Activated CD4-positive, alpha-beta T cell treated with anti-CD3 and anti-CD28 coated beads for 36 hours (primary cell): Measurements from ENCODE around the gene PRSS36. TPM values are rescaled to one million over a fixed set of nuclear protein-coding genes. Genes with fewer than 3 reads are reported as not detected.
"Not testable (repeated sequence)": the region's sequence is repeated elsewhere in the genome, so short reads cannot be mapped to it uniquely, and the experiment has no call there.

ENCODE experiments used
- ATAC-seq: fragments of 200-7000 bp; cut with Tn5 transposase; one replicate; pipeline ENCODE4 v1.10.0; 2021; ENCODE audit warnings: mild to moderate bottlenecking, moderate library complexity
- CTCF ChIA-PET: fragments of 350-600 bp; sonication (Branson Sonifier 250); formaldehyde crosslinking; loops from one replicate; lab custom pipeline; 2021; ENCODE audit warnings: antibody characterized with exemption; lab: Charles Lee
- POLR2A ChIA-PET: fragments of 350-600 bp; sonication (Branson Sonifier 250); formaldehyde crosslinking; loops from one replicate; lab custom pipeline; 2021; ENCODE audit warnings: antibody characterized with exemption, inconsistent platforms; lab: Charles Lee
- DNase-seq: peaks from one replicate; pipeline ENCODE4 v3.0.0-alpha.2; 2020
- H3K27ac Mint-ChIP-seq: one replicate; pipeline ENCODE4 v1.8.0; 2021; ENCODE audit warnings: mixed read lengths
- H3K27me3 Mint-ChIP-seq: one replicate; pipeline ENCODE4 v1.8.0; 2021; ENCODE audit warnings: mixed read lengths
- H3K36me3 Mint-ChIP-seq: one replicate; pipeline ENCODE4 v1.8.0; 2021; ENCODE audit warnings: low read depth, mixed read lengths
- H3K4me1 Mint-ChIP-seq: one replicate; pipeline ENCODE4 v1.8.0; 2021; ENCODE audit warnings: mixed read lengths
- H3K4me3 Mint-ChIP-seq: one replicate; pipeline ENCODE4 v1.8.0; 2021; ENCODE audit warnings: mild to moderate bottlenecking, moderate library complexity, mixed read lengths
- H3K9me3 Mint-ChIP-seq: one replicate; pipeline ENCODE4 v1.8.0; 2021; ENCODE audit warnings: low read depth, mixed read lengths
- intact Hi-C, 2 experiments: fragments of 100-400 bp; cut with DNase I in 1 of 2; cut with micrococcal nuclease in 1 of 2; formaldehyde crosslinking; loops; one replicate each; pipeline versions ENCODE4 v1.14.2 to v1.15.1; 2022 to 2024; cut with DNase I, micrococcal nuclease
- total RNA-seq, 2 experiments: library from RNA; stranded (reverse); gene quantifications; one replicate each; pipeline ENCODE4 v1.2.3, GENCODE V29; 2021

The PRSS36 gene
- total RNA-seq, 2 experiments from 2014 or later: 0.26 to 0.43 TPM

DNA sequence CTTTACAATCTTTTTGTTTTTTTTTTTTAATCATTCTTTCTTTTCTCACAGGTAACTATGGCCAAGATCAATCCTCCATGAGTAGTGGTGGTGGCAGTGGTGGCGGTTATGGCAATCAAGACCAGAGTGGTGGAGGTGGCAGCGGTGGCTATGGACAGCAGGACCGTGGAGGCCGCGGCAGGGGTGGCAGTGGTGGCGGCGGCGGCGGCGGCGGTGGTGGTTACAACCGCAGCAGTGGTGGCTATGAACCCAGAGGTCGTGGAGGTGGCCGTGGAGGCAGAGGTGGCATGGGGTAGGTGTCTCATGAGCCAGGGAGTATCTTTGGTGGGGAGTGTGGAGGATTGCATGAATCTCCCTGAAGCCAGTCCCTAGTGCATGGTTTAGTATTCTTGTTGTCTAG is 35.0 kb upstream of the PRSS36 start:
- H3K4me3 Mint-ChIP-seq: peak overlapping the region; percentile 41
- ChIA-PET CTCF (no interaction called here), POLR2A (interaction anchor here (1.1 to 1.6 kb wide), 3 partner anchors 8 to 11 kb away, joined by 4 read pairs; no protein-coding TSS in a partner anchor)
- no peaks in the 10 kb centered on the region for H3K27me3 Mint-ChIP-seq
- peaks cover 96% of the 10 kb centered on the region for H3K36me3 Mint-ChIP-seq
- no peak for ATAC-seq
- no peaks in the 10 kb centered on the region for H3K9me3 Mint-ChIP-seq
- intact Hi-C loops: loop anchor here in 1 of 2 experiments (5.0 to 10.0 kb wide), 2 partner anchors 527 to 810 kb away; partner anchors contain the start of genes MYL11 and TBC1D10B
- H3K4me1 Mint-ChIP-seq: peaks cover 77% of the 10 kb centered on the region
- H3K27ac Mint-ChIP-seq: peak overlapping the region; percentile 73
- no peak for DNase-seq

- no peak for ATAC-seq
- Mint-ChIP-seq H3K36me3 (peaks cover 84% of the 10 kb centered on the region), H3K27ac (peak overlapping the region; percentile 82), H3K4me1 (peaks cover 69% of the 10 kb centered on the region), H3K9me3 (no peaks in the 10 kb centered on the region), H3K4me3 (peak overlapping the region; percentile 95), H3K27me3 (no peaks in the 10 kb centered on the region)
- intact Hi-C loops: loop anchor here (2.0 to 10.0 kb wide), 3 partner anchors 13 to 809 kb away; partner anchors contain the start of genes MYL11 (in 1 of the 2) and TBC1D10B (in 1 of the 2)
- ChIA-PET CTCF (interaction anchor here (0.6 to 1.1 kb wide), 3 partner anchors 200 to 259 kb away, joined by 3 to 4 read pairs (median 3); partner anchors contain the start of gene ZNF843), POLR2A (interaction anchor here (1.0 to 2.9 kb wide), 6 partner anchors 9 to 110 kb away, joined by 4 to 16 read pairs (median 4); partner anchors contain the start of genes ZNF646 and ZNF668)
- no peak for DNase-seq
Measured at GRCh38 chr16:31183432-31184428, 33.9 kb upstream of the PRSS36 start.

GRCh38 chr16:31182391-31182790 is 32.5 kb upstream of the PRSS36 start:
- ATAC-seq: no peak

DNA sequence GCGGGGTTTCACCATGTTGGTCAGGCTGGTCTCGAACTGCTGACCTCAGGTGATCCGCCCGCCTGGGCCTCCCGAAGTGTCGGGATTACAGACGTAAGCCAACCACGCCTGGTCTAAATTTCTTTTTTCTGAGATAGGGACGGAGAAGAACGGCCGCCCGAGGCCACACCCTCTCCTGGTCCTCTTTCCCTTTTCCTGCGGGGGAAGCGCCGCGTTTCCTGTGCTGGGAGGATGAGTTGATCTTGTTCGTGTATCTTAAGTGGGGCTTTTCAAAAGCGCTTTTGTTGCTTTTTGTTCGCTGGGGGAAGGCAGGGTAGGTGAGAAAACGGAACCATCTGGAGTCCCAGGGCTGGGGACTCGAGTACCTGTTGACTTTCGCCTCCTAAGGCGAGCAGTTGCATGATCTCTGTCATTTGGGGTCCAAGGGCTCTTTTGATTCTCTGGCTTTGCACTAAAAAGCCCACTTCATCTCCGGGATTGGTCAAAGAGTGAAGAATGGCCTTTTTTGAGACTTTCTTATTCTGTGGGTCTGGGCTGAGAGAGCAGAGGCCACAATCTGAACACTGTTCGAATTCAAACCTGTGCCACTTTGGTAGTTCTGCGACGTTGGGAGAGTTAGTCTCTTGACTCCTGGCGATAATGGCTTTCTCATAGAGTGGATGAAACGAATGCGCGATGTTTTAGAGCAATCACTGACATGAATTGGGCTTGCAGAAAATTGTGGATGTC is 31.4 kb upstream of the PRSS36 start:
- no peaks in the 10 kb centered on the region for H3K9me3 Mint-ChIP-seq
- intact Hi-C loops: loop anchor here in 1 of 2 experiments (2.0 to 10.0 kb wide), 3 partner anchors 72 to 806 kb away; partner anchors contain the start of genes BCKDK, MYL11 and TBC1D10B
- no peak for ATAC-seq
- peak overlapping the region; percentile 99 for H3K27ac Mint-ChIP-seq
- H3K4me3 Mint-ChIP-seq: peak overlapping the region; percentile 95
- no peaks in the 10 kb centered on the region for H3K27me3 Mint-ChIP-seq
- peaks cover 60% of the 10 kb centered on the region for H3K36me3 Mint-ChIP-seq
- CTCF ChIA-PET: no interaction called here
- H3K4me1 Mint-ChIP-seq: peaks cover 64% of the 10 kb centered on the region
- DNase-seq: peak; percentile 58
- POLR2A ChIA-PET: interaction anchor here (0.5 to 2.9 kb wide), 13 partner anchors 8 to 696 kb away, joined by 3 to 38 read pairs (median 6); partner anchors contain the start of genes ARMC5, KAT8, ZNF646 and ZNF668

More at GRCh38 chr16:31182391-31182790, 32.5 kb upstream of the PRSS36 start:
- Mint-ChIP-seq H3K27me3 (no peaks in the 10 kb centered on the region), H3K9me3 (no peaks in the 10 kb centered on the region), H3K4me1 (peaks cover 68% of the 10 kb centered on the region), H3K4me3 (peak overlapping the region; percentile 95), H3K27ac (peak overlapping the region; percentile 78), H3K36me3 (peaks cover 71% of the 10 kb centered on the region)
- ChIA-PET POLR2A (interaction anchor here (0.7 to 2.9 kb wide), 8 partner anchors 9 to 235 kb away, joined by 3 to 16 read pairs (median 4); partner anchors contain the start of gene KAT8), CTCF (interaction anchor here (1.1 kb wide), 2 partner anchors 41 to 260 kb away, joined by 3 to 4 read pairs; partner anchors contain the start of gene ZNF843)
- intact Hi-C loops: loop anchor here (2.0 to 10.0 kb wide), 3 partner anchors 14 to 808 kb away; partner anchors contain the start of genes MYL11 (in 1 of the 2) and TBC1D10B (in 1 of the 2)
- no peak for DNase-seq

DNA sequence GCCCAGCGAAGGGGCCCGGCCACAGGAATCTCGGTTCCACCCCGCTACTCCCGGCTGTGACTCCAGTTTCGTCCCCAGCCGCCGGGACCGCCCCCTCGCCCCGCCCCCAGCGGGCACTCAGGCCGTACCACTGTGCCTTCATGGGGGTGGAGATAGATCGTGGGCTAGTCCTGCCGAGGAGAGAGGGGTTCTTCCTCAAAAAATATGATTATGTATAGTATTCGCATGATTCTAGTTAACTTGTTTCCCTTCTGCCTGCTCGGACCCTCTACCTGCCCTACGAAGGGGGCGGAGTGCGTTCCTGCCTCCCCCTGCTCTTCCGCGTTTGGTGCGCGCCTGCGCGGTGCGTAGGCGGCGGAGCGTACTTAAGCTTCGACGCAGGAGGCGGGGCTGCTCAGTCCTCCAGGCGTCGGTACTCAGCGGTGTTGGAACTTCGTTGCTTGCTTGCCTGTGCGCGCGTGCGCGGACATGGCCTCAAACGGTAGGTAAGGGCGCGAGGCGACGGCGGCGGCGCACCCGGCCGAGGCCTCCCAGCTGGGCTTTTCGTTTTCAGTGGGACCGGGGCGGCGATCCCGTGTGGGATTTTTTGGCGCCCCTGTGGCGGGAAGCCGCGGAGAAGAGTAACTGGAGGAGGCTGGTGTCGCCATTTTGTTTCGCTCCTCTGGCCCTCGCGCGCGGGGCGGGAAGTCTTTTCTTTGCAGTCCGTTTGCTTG is 30.0 kb upstream of the PRSS36 start, which contains the start of gene FUS:
Gene FUS, plus strand, starts transcription at position 393 of the 713 bp plus-strand sequence. Its CDS starts 76 bp downstream, at position 469.
- Mint-ChIP-seq H3K4me1 (peaks cover 51% of the 10 kb centered on the region), H3K4me3 (peak within 1 kb of the TSS; percentile 95), H3K36me3 (peaks cover 46% of the 10 kb centered on the region), H3K9me3 (no peaks in the 10 kb centered on the region), H3K27me3 (no peaks in the 10 kb centered on the region), H3K27ac (peak within 1 kb of the TSS; percentile 99)
- peak; percentile 94 for DNase-seq
- ATAC-seq: peak; percentile 56
- ChIA-PET CTCF (interaction anchor here (0.6 to 4.3 kb wide), 2 partner anchors 38 to 533 kb away, joined by 3 to 23 read pairs; a partner anchor contains a TSS), POLR2A (interaction anchor here (0.6 to 2.5 kb wide), 31 partner anchors 10 to 698 kb away, joined by 3 to 38 read pairs (median 5); partner anchors contain the start of genes ARMC5, BCKDK, ITGAX and KAT8)
- intact Hi-C loops: loop anchor here (1.0 to 10.0 kb wide), 17 partner anchors 38 to 805 kb away; partner anchors contain the start of genes ARMC5 (in 2 of the 2), BCKDK (in 2 of the 2), KAT8 (in 2 of the 2) and FBRS (in 1 of the 2)

DNA sequence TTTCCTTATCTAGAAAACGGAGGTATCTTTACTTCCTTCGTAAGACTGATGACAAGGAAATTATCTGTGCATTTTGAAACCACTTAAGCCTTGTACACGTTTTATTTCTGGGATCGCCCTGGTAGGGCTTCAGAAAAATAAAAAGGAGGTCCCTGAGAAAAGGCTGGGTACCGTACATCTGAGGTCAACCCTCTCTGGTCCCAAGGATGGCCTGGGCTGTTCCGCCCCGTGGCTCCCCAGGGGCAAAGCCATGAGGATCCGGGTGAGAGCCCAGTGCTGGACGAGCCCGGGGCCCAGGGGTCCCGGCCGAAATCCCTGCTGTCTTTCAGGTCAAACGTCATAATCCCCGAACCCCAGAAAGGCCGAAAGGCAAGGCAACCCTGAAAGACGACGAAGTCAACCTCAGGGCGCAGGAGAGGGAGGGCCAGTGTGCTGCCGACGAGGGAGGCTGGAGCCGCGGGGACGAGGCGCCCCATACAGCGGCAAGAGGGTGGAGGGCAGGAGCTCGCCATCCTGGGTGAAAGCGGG is 29.4 kb upstream of the PRSS36 start:
- intact Hi-C loops: loop anchor here (1.0 to 5.0 kb wide), 6 partner anchors 37 to 280 kb away; partner anchors contain the start of genes ARMC5 (in 1 of the 2), BCKDK (in 1 of the 2), KAT8 (in 1 of the 2) and VKORC1 (in 1 of the 2)
- no peaks in the 10 kb centered on the region for H3K9me3 Mint-ChIP-seq
- peak overlapping the region; percentile 99 for H3K27ac Mint-ChIP-seq
- DNase-seq (no peak), ATAC-seq (peak; percentile 4)
- CTCF ChIA-PET: interaction anchor here (4.3 kb wide), 1 partner anchor 37 kb away, joined by 23 read pairs; no protein-coding TSS in a partner anchor
- H3K4me1 Mint-ChIP-seq: peaks cover 46% of the 10 kb centered on the region
- H3K27me3 Mint-ChIP-seq: no peaks in the 10 kb centered on the region
- H3K4me3 Mint-ChIP-seq: peak overlapping the region; percentile 95
- POLR2A ChIA-PET: interaction anchor here (0.6 to 2.5 kb wide), 21 partner anchors 10 to 698 kb away, joined by 3 to 38 read pairs (median 5); partner anchors contain the start of genes ARMC5, BCKDK, ITGAX and KAT8
- peaks cover 40% of the 10 kb centered on the region for H3K36me3 Mint-ChIP-seq

GRCh38 chr16:31177136-31177535 is 27.3 kb upstream of the PRSS36 start:
- Mint-ChIP-seq H3K27me3 (no peaks in the 10 kb centered on the region), H3K9me3 (no peaks in the 10 kb centered on the region), H3K4me3 (peak overlapping the region; percentile 30), H3K36me3 (peaks cover 20% of the 10 kb centered on the region), H3K27ac (peak overlapping the region; percentile 83), H3K4me1 (peaks cover 25% of the 10 kb centered on the region)
- ATAC-seq (peak; percentile 17), DNase-seq (peak; percentile 77)
- intact Hi-C loops: loop anchor here (1.0 to 5.0 kb wide), 4 partner anchors 18 to 70 kb away; partner anchors contain the start of gene BCKDK (in 1 of the 2)
- ChIA-PET POLR2A (interaction anchor here (0.7 to 1.9 kb wide), 4 partner anchors 9 to 81 kb away, joined by 3 to 15 read pairs (median 4); no protein-coding TSS in a partner anchor), CTCF (interaction anchor here (0.6 to 4.3 kb wide), 6 partner anchors 17 to 284 kb away, joined by 3 to 23 read pairs (median 3); no protein-coding TSS in a partner anchor)

DNA sequence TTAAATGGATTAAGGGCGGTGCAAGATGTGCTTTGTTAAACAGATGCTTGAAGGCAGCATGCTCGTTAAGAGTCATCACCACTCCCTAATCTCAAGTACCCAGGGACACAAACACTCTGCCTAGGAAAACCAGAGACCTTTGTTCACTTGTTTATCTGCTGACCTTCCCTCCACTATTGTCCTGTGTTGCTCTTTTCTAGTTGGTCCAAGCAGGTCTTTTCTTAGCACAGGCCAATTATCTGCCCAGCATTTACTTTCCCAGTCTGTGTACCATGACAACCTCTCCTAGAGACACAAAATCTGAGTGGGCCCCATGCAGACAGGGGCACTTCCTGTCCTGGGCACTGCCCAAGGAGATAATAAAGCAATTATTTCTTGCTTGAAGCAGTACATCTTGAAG is 20.2 kb upstream of the PRSS36 start:
- H3K27ac Mint-ChIP-seq, H3K4me3 Mint-ChIP-seq, ATAC-seq, intact Hi-C loops, DNase-seq, CTCF ChIA-PET, H3K9me3 Mint-ChIP-seq, H3K27me3 Mint-ChIP-seq, H3K4me1 Mint-ChIP-seq, POLR2A ChIA-PET, H3K36me3 Mint-ChIP-seq: not testable (repeated sequence)

- no peaks in the 10 kb centered on the region for H3K27me3 Mint-ChIP-seq
- H3K27ac Mint-ChIP-seq: no peak overlapping the region
- no peak overlapping the region for H3K4me3 Mint-ChIP-seq
- DNase-seq (no peak), ATAC-seq (no peak)
- intact Hi-C loops: no loop called here
- ChIA-PET CTCF (no interaction called here), POLR2A (no interaction called here)
- no peaks in the 10 kb centered on the region for H3K4me1 Mint-ChIP-seq
- no peaks in the 10 kb centered on the region for H3K9me3 Mint-ChIP-seq
- H3K36me3 Mint-ChIP-seq: no peaks in the 10 kb centered on the region
Measured at GRCh38 chr16:31168848-31169247, 19.0 kb upstream of the PRSS36 start.
